ENCODE results near the gene PTK7.
A peak's percentile ranks its signal among the peaks of the same experiment; 100 is the strongest.

The PTK7 gene

DNA sequence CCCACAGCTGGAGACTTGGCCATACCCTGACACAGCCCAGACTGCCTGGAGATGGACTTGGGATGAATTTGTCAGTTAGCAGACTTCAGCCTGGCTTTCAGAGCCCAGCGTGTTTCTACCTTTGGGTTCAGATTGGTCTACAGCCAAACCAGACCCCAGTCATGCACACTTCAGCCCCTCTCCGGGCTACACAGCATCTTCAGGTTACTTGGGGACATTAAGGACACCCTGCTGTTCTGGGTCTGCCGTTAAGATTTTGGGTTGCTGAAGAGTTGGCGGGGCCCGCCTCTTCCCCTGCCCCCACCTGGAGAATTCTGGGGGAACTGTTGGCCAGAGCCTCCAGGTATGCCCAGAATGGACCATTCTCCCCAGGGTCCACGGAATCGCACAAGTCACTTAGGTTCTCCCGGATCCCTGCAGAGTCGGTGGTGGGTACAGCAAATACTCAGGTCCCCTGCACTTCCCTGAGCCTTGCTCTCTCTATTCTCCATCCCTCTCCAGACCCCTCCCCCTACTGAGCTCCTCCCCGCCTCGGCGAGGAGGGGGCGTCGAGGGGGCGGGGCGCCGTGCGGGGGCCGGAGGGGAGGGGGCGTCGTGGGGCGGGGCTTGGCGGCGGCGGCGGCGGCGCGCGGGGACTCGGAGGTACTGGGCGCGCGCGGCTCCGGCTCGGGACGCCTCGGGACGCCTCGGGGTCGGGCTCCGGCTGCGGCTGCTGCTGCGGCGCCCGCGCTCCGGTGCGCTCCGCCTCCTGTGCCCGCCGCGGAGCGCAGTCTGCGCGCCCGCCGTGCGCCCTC is at the start of gene PTK7:
Gene PTK7 (plus strand): TSS at position 645 of the 794 bp plus-strand sequence. CDS start 175 bp downstream, outside the sequence.
- FAIRE-seq = no peak
- TF ChIP-seq, protein P1, sequence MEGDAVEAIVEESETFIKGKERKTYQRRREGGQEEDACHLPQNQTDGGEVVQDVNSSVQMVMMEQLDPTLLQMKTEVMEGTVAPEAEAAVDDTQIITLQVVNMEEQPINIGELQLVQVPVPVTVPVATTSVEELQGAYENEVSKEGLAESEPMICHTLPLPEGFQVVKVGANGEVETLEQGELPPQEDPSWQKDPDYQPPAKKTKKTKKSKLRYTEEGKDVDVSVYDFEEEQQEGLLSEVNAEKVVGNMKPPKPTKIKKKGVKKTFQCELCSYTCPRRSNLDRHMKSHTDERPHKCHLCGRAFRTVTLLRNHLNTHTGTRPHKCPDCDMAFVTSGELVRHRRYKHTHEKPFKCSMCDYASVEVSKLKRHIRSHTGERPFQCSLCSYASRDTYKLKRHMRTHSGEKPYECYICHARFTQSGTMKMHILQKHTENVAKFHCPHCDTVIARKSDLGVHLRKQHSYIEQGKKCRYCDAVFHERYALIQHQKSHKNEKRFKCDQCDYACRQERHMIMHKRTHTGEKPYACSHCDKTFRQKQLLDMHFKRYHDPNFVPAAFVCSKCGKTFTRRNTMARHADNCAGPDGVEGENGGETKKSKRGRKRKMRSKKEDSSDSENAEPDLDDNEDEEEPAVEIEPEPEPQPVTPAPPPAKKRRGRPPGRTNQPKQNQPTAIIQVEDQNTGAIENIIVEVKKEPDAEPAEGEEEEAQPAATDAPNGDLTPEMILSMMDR (IDR thresholded peaks at IDR 0.05; ENCODE audit: insufficient read depth, missing control alignments) = no peak
- DNase-seq (ENCODE audit: insufficient read length, low spot score) = peak; percentile 77

DNA sequence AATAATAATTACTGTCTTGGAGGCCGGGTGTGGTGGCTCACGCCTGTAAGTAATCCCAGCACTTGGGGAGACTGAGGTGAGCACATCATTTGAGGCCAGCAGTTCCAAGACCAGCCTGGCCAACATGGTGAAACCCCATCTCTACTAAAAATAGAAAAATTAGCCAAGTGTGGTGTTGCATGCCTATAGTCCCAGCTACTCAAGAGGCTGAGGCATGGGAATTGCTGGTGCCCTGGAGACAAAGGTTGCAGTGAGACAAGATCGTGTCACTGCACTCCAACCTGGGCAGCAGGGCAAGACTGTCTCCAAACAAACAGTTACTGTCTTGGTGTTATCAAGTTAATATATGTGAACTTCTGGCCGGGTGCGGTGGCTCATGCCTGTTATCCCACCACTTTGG is 49.7 kb upstream of the PTK7 start:
- DNase-seq (ENCODE audit: insufficient read length, low spot score) (no peak), FAIRE-seq (no peak)
- TF ChIP-seq, protein P1 (IDR thresholded peaks at IDR 0.05; ENCODE audit: insufficient read depth, missing control alignments) = no peak

DNA sequence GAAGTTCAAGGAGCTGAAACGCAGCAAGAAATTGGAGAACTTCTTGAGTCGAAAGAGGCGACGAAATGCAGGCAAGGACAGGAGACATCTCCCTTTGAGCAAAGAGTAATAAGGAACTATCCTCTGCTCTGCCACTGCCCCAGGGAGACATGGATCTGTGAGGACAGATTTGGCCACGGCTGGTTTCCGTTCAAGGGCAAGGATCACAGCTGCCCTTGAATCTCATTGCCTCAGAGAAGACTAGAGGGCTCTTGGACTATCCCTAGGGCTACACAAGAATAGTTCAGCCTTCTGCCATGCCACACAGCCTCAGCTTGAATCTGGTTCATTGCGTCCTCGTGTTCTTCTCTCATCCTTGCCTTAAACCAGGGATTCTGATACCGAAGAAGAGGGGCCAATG is 47.0 kb upstream of the PTK7 start:
- DNase-seq (ENCODE audit: insufficient read length, low spot score) (no peak), FAIRE-seq (no peak)
- TF ChIP-seq, protein P1 (IDR thresholded peaks at IDR 0.05; ENCODE audit: insufficient read depth, missing control alignments) = no peak

DNA sequence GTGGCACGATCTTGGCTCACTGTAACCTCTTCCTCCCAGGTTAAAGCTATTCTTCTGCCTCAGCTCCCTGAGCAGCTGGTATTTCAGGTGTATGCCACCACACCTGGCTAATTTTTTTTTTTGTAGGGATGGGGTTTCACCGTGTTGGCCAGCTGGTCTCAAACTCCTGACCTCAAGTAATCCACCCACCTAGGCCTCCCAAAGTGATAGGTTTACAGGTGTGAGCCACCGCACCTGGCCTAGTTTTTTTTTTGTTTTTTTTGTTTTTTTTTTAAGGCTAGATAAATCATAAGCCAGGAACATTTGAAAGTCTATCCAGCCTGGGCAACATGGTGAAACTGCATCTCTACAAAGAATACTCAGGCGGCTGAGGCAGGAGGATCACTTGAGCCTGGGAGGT is 43.8 kb upstream of the PTK7 start:
- TF ChIP-seq, protein P1 (IDR thresholded peaks at IDR 0.05; ENCODE audit: insufficient read depth, missing control alignments) = no peak
- DNase-seq (ENCODE audit: insufficient read length, low spot score) (no peak), FAIRE-seq (no peak)

DNA sequence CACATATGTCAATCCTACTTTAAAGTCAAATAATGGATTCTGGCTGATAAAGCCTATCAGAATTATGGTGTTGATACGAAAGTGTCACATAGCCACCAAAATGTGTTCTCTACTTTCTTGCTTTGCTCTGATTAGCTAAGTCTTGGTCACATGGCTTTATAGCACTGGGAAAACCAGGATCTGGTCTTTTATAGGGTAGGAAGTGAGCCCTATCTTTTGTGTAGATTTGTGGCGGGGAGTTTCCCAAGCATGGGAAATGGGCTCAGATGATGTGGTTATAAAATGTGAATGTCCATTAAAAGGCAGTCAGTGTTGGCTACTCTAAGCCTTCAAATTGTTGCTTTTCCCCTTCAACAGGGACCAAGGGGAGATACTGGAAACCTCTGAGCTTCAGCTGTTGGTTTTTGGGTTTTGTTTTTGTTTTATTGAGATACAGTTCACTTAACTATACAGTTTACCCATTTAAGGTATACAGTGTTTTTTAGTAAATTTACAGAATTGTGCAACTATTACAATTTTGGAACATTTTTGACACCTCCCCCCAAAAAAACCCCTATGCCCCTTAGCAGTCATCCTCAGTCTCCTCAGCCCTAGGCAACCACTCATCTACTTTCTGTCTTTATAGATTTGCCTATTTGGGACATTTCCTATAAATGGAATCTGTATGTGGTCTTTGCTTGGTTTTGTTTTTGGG is 42.5 kb upstream of the PTK7 start:
- TF ChIP-seq, protein P1 (IDR thresholded peaks at IDR 0.05; ENCODE audit: insufficient read depth, missing control alignments) = no peak
- DNase-seq (ENCODE audit: insufficient read length, low spot score) (no peak), FAIRE-seq (no peak)

DNA sequence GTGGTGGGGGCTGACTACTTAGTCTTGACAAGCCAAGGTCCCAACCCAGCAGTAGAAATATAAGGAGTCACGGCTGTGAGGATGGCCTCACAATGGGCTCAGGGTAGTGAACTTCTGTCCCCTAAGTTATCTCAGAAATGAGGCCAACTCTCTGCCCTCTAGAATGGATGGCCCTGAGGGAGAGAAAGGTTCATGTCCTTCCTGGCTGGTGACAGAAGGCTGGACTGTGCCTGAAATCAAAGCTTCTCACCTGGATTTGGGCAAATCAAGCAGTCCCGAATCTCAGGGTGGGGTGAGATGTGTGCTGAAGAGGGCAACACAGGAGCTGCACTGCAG is 42.0 kb upstream of the PTK7 start:
- TF ChIP-seq, protein P1 (IDR thresholded peaks at IDR 0.05; ENCODE audit: insufficient read depth, missing control alignments) = no peak
- FAIRE-seq = no peak
- no peak for DNase-seq (ENCODE audit: insufficient read length, low spot score)
